H1 (cell line): ENCODE measurements around the gene LGR4. TPM values are rescaled to one million over a fixed set of nuclear protein-coding genes. Genes with fewer than 3 reads are reported as not detected.

ENCODE experiments used
- CTCF ChIA-PET: fragments of 300-600 bp; sonication (Branson Sonifier 250); formaldehyde crosslinking; loops from one replicate; lab custom pipeline; 2021; ENCODE audit not compliant: partially characterized antibody; lab: Charles Lee
- POLR2A ChIA-PET: fragments of 300-600 bp; sonication (Branson Sonifier 250); formaldehyde crosslinking; loops from one replicate; lab custom pipeline; 2021; ENCODE audit warnings: inconsistent platforms; ENCODE audit not compliant: partially characterized antibody; lab: Charles Lee
- DNase-seq, 2 experiments: peaks; one replicate each; pipeline versions ENCODE4 v3.0.0 to v3.0.0-alpha.2; 2010 to 2022; ENCODE audit warnings: low spot score in 2 of 2, low read depth in 1 of 2, mixed read lengths in 1 of 2
- FAIRE-seq: peaks from 2 replicates; lab custom pipeline; 2011; peaks lifted over from hg19 to GRCh38; lab: Jason Lieb, UNC
- H2AFZ ChIP-seq: 2 replicates; pipeline ENCODE4 v1.8.1; 2012; ENCODE audit warnings: low read length, inconsistent platforms
- H2AK5ac ChIP-seq: 2 replicates; pipeline ENCODE4 v1.6.1; 2013; ENCODE audit warnings: low read depth, low read length
- H2BK120ac ChIP-seq: replicated peaks from 2 replicates; pipeline ENCODE3; 2013; ENCODE audit warnings: low read depth, low read length, inconsistent platforms
- H2BK12ac ChIP-seq: 2 replicates; pipeline ENCODE4 v1.6.1; 2013; ENCODE audit warnings: low read depth, low read length
- H2BK15ac ChIP-seq: 2 replicates; pipeline ENCODE4 v1.6.1; 2013; ENCODE audit warnings: low read length
- H2BK20ac ChIP-seq: 2 replicates; pipeline ENCODE4 v1.6.1; 2013; ENCODE audit warnings: low read length
- H2BK5ac ChIP-seq: 2 replicates; pipeline ENCODE4 v1.6.1; 2013; ENCODE audit warnings: low read depth, low read length
- H3K14ac ChIP-seq: 2 replicates; pipeline ENCODE4 v1.6.1; 2013; ENCODE audit warnings: inconsistent platforms; ENCODE audit not compliant: insufficient read length
- H3K18ac ChIP-seq: 2 replicates; pipeline ENCODE4 v1.6.1; 2013; ENCODE audit warnings: low read length; ENCODE audit errors: extremely low read depth
- H3K23ac ChIP-seq: 2 replicates; pipeline ENCODE4 v1.6.1; 2013; ENCODE audit warnings: inconsistent platforms; ENCODE audit not compliant: insufficient read length
- H3K23me2 ChIP-seq: 2 replicates; pipeline ENCODE4 v1.6.1; 2013; ENCODE audit warnings: low read depth, low read length
- H3K27ac ChIP-seq: 2 replicates; pipeline ENCODE4 v1.6.1; 2011; ENCODE audit warnings: low read depth, low read length, inconsistent platforms
- H3K27me3 ChIP-seq, 4 experiments: replicated peaks in 1 of 4; 1 replicate in 1 of 4; 2 replicates in 3 of 4; pipeline versions ENCODE4 v1.6.1 to v1.8.1; 2011 to 2013; ENCODE audit warnings: low read length in 3 of 4, mild to moderate bottlenecking in 3 of 4, inconsistent platforms in 2 of 4, mixed read lengths in 2 of 4, moderate library complexity in 1 of 4; ENCODE audit not compliant: control insufficient read depth in 3 of 4, insufficient read depth in 3 of 4; ENCODE audit errors: extremely low read depth in 1 of 4
- H3K36me3 ChIP-seq, 4 experiments: 2 replicates each; pipeline versions ENCODE4 v1.6.1 to v1.8.1; 2011 to 2013; ENCODE audit warnings: mild to moderate bottlenecking in 4 of 4, low read length in 3 of 4, moderate library complexity in 2 of 4, control low read depth in 1 of 4, inconsistent platforms in 1 of 4; ENCODE audit not compliant: insufficient read depth in 4 of 4, control insufficient read depth in 2 of 4
- H3K4ac ChIP-seq: replicated peaks from 2 replicates; pipeline ENCODE3; 2013; ENCODE audit warnings: low read length, low read depth, mixed read lengths, inconsistent platforms; ENCODE audit not compliant: insufficient read length
- H3K4me1 ChIP-seq, 4 experiments: replicated peaks in 1 of 4; 1 replicate in 1 of 4; 2 replicates in 3 of 4; pipeline versions ENCODE4 v1.6.1 to v1.8.1; 2011 to 2013; ENCODE audit warnings: low read length in 3 of 4, inconsistent platforms in 2 of 4, mixed read lengths in 1 of 4; ENCODE audit not compliant: insufficient read depth in 4 of 4, control insufficient read depth in 3 of 4
- H3K4me2 ChIP-seq, 2 experiments: 2 replicates each; pipeline versions ENCODE4 v1.6.1 to v1.8.1; 2011 to 2013; ENCODE audit warnings: low read depth in 2 of 2, low read length in 2 of 2, control low read depth in 1 of 2, inconsistent platforms in 1 of 2, mild to moderate bottlenecking in 1 of 2; ENCODE audit not compliant: insufficient read depth in 1 of 2
- H3K4me3 ChIP-seq, 4 experiments: fragments of 200-600, 300-600 bp in 1 of 4; sonication (generic), shearing (Covaris generic), sonication (Bioruptor Twin) in 1 of 4; 2 replicates each; pipeline versions ENCODE4 v1.5.1 to v1.8.1; 2011 to 2016; ENCODE audit warnings: low read length in 4 of 4, low read depth in 3 of 4, control low read depth in 2 of 4, inconsistent platforms in 2 of 4, mild to moderate bottlenecking in 2 of 4, mixed read lengths in 1 of 4, moderate library complexity in 1 of 4; ENCODE audit not compliant: insufficient read depth in 2 of 4; ENCODE audit errors: extremely low read depth in 1 of 4
- H3K56ac ChIP-seq: replicated peaks from 2 replicates; pipeline ENCODE3; 2013; ENCODE audit warnings: low read depth, mild to moderate bottlenecking, mixed read lengths, low read length, inconsistent platforms; ENCODE audit not compliant: insufficient read length
- H3K79me1 ChIP-seq: 2 replicates; pipeline ENCODE4 v1.6.1; 2013; ENCODE audit warnings: low read depth, low read length, control low read depth
- H3K79me2 ChIP-seq, 2 experiments: 2 replicates each; pipeline versions ENCODE4 v1.6.1 to v1.8.1; 2012 to 2013; ENCODE audit warnings: low read length in 2 of 2, mild to moderate bottlenecking in 2 of 2, inconsistent platforms in 1 of 2; ENCODE audit not compliant: insufficient read depth in 2 of 2, control insufficient read depth in 1 of 2
- H3K9ac ChIP-seq, 4 experiments: replicated peaks in 1 of 4; 1 replicate in 1 of 4; 2 replicates in 3 of 4; pipeline versions ENCODE4 v1.6.1 to v1.8.1; 2011 to 2013; ENCODE audit warnings: low read depth in 3 of 4, low read length in 3 of 4, control low read depth in 2 of 4, mild to moderate bottlenecking in 2 of 4, moderate library complexity in 2 of 4, inconsistent platforms in 1 of 4; ENCODE audit errors: extremely low read depth in 1 of 4
- H3K9me3 ChIP-seq, 2 experiments: 2 replicates each; pipeline versions ENCODE4 v1.6.1 to v1.8.1; 2012 to 2013; ENCODE audit warnings: mild to moderate bottlenecking in 2 of 2, moderate library complexity in 2 of 2, control low read depth in 1 of 2, inconsistent platforms in 1 of 2, low read depth in 1 of 2, low read length in 1 of 2, mixed read lengths in 1 of 2; ENCODE audit not compliant: insufficient read depth in 2 of 2
- H4K20me1 ChIP-seq, 2 experiments: replicated peaks in 1 of 2; 2 replicates each; pipeline versions ENCODE3 to v1.8.1; 2011 to 2013; ENCODE audit warnings: inconsistent platforms in 2 of 2, low read length in 2 of 2, mild to moderate bottlenecking in 1 of 2; ENCODE audit not compliant: insufficient read depth in 2 of 2, control insufficient read depth in 1 of 2
- H4K5ac ChIP-seq: 2 replicates; pipeline ENCODE4 v1.6.1; 2013; ENCODE audit warnings: low read length, low read depth, mixed read lengths, inconsistent platforms; ENCODE audit not compliant: insufficient read length
- H4K8ac ChIP-seq: 2 replicates; pipeline ENCODE4 v1.8.0; 2013; ENCODE audit warnings: mild to moderate bottlenecking, moderate library complexity, low read length, inconsistent platforms; ENCODE audit not compliant: insufficient read depth; ENCODE audit errors: extremely low read depth
- H4K91ac ChIP-seq: replicated peaks from 2 replicates; pipeline ENCODE3; 2013; ENCODE audit warnings: low read length, mixed read lengths, inconsistent platforms; ENCODE audit not compliant: insufficient read length
- CEBPB ChIP-seq: IDR thresholded peaks from 2 replicates; pipeline ENCODE4 v1.6.1; 2012; ENCODE audit warnings: low read depth, low read length
- CHD2 ChIP-seq: IDR thresholded peaks from 2 replicates; pipeline ENCODE4 v1.6.1; 2012; ENCODE audit warnings: low read length, improper control_type of control experiment
- SIRT6 ChIP-seq: IDR thresholded peaks from one replicate; pipeline ENCODE4 v1.7.1; 2012; ENCODE audit warnings: low read length, inconsistent platforms
- WGBS, 2 experiments: shearing (Covaris generic) in 1 of 2; methylation state at CpG; one replicate each; pipeline versions ENCODE4 v1.1.6 to v1.1.7; 2013 to 2015; ENCODE audit warnings: low lambda C conversion rate in 2 of 2, mixed read lengths in 2 of 2, inconsistent platforms in 1 of 2, low coverage in 1 of 2, missing lambda C conversion rate in 1 of 2; ENCODE audit not compliant: insufficient replicate concordance in 2 of 2, insufficient coverage in 1 of 2, insufficient read length in 1 of 2; ENCODE audit errors: extremely low coverage in 1 of 2, missing lambda C conversion rate in 1 of 2; 5-methylcytosine and 5-hydroxymethylcytosine counted together
- polyA plus RNA-seq, 7 experiments: library from polyadenylated mRNA; depleted of rRNA in 3 of 7; stranded (reverse) in 5 of 7; unstranded in 2 of 7; fragments of >200 nt in 5 of 7; fragments of 200-250 nt in 2 of 7; gene quantifications; 1 replicate in 5 of 7; 2 replicates in 1 of 7; 4 replicates in 1 of 7; pipeline versions ENCODE4 v1.2.1 to v1.2.3, GENCODE V29; 2011 to 2013; ENCODE audit warnings: missing spikeins in 2 of 7, mixed read lengths in 2 of 7
- total RNA-seq: library from RNA; stranded (reverse); fragmentation: NEBNext Ultra II Directional; extraction: Animal tissue kit (Norgen Biotek cat#: 25700); gene quantifications from 2 replicates; pipeline ENCODE4 v1.2.1, GENCODE V29; 2021

The LGR4 gene
- total and polyA plus RNA-seq, 2 of the 8 experiments (the other 6 are each of a cell fraction or from before 2014, with no cell fraction given): 26.6 to 61.7 TPM

- H2BK12ac ChIP-seq: no peak overlapping the region
- no peak overlapping the region for H2AK5ac ChIP-seq
- no peak overlapping the region for H4K5ac ChIP-seq
- no peak for DNase-seq
- H2BK20ac ChIP-seq: no peak overlapping the region
- H2BK120ac ChIP-seq: no peak overlapping the region
- no peak overlapping the region for H3K4me3 ChIP-seq
- H2BK5ac ChIP-seq: no peak overlapping the region
- FAIRE-seq: no peak
- H3K4me1 ChIP-seq: peaks cover 0 to 24% (median 14%) of the 10 kb centered on the region in 4 experiments; a peak in 6 of 7 replicates
- peaks cover 7% of the 10 kb centered on the region; the same call in 1 of the 2 replicates for H3K79me1 ChIP-seq
- no peak overlapping the region for H2BK15ac ChIP-seq
- no peak overlapping the region for H3K27ac ChIP-seq
- no peaks in the 10 kb centered on the region for H3K9me3 ChIP-seq
- no peaks in the 10 kb centered on the region for H3K23me2 ChIP-seq
- no peak overlapping the region for H2AFZ ChIP-seq
- no peak overlapping the region for H3K14ac ChIP-seq
- no peaks in the 10 kb centered on the region for H3K27me3 ChIP-seq
- H4K20me1 ChIP-seq: peaks cover 2 to 7% of the 10 kb centered on the region in 2 experiments
- WGBS, 2 experiments: 93% methylated on average over 5 of the region's 5 CpGs; no CpG with 5 or more reads in 1 of the 2 experiments
- no peak overlapping the region for H3K56ac ChIP-seq
- CTCF ChIA-PET: interaction anchor here (1.9 kb wide), 1 partner anchor 18 kb away, joined by 5 read pairs; no protein-coding TSS in a partner anchor
- 0 out of 8 replicates have a peak, but pooled peaks cover 0 to 3% (median 0%) of the 10 kb centered on the region in 4 experiments for H3K36me3 ChIP-seq
- H4K8ac ChIP-seq: no peak overlapping the region
- H3K79me2 ChIP-seq: peaks cover 56 to 100% of the 10 kb centered on the region in 2 experiments
- no peak overlapping the region for H3K23ac ChIP-seq
- H4K91ac ChIP-seq: no peak overlapping the region
- H3K4me2 ChIP-seq: no peak overlapping the region; a peak in 1 of 4 replicates
- H3K4ac ChIP-seq: no peak overlapping the region
- H3K18ac ChIP-seq: no peak overlapping the region
- TF ChIP-seq CEBPB: no peak
- no peak for TF ChIP-seq SIRT6
- no peak for TF ChIP-seq CHD2
- TF ChIP-seq, all 59 proteins: peak for 0
- POLR2A ChIA-PET: no interaction called here
- H3K9ac ChIP-seq: no peak overlapping the region
Measured at GRCh38 chr11:27462543-27462942, 10.0 kb downstream of the LGR4 start.
